ENCODE results near the gene RAF1.

RAF1 gene

GRCh38 chr3:12577379-12577778 is 86.5 kb downstream of the RAF1 start:
- in situ Hi-C loops (cut with HindIII; ENCODE audit: low pct_unique_long_range_greater_than_20kb, low sequenced_read_pairs), result no loop called here
- TF ChIP-seq JUND (IDR thresholded peaks at IDR 0.05; ENCODE audit: low read depth), result no peak
- no peak for DNase-seq (ENCODE audit: low read depth in 1 of 2, low spot score in 1 of 2)

GRCh38 chr3:12574661-12575060 is 89.3 kb downstream of the RAF1 start:
- no peak for DNase-seq (ENCODE audit: low read depth in 1 of 2, low spot score in 1 of 2)
- no peak for TF ChIP-seq JUND (IDR thresholded peaks at IDR 0.05; ENCODE audit: low read depth)
- in situ Hi-C loops (cut with HindIII; ENCODE audit: low pct_unique_long_range_greater_than_20kb, low sequenced_read_pairs), result no loop called here

DNA sequence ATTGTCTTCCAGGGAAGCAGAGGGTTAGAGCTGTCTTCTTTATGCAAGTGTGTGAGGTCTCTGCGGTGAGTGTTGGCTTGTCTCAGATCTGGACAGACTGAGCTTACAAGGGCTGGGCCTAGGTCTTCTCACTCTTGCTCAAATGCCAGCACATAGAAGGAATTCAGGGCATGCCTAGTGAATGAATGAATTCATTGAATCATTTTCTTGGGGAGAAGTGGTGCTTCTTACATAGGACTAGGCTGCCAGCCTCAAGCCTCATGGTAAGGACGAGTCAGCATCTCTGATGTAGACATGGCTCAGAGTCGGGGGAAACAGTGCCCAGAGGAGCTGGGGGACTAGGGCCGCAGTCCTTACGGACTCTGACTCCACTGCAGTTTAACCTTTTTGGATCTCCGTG is 89.8 kb downstream of the RAF1 start:
- DNase-seq (ENCODE audit: low read depth in 1 of 2, low spot score in 1 of 2), result no peak
- in situ Hi-C loops (cut with HindIII; ENCODE audit: low pct_unique_long_range_greater_than_20kb, low sequenced_read_pairs), result no loop called here
- TF ChIP-seq JUND (IDR thresholded peaks at IDR 0.05; ENCODE audit: low read depth), result no peak

DNA sequence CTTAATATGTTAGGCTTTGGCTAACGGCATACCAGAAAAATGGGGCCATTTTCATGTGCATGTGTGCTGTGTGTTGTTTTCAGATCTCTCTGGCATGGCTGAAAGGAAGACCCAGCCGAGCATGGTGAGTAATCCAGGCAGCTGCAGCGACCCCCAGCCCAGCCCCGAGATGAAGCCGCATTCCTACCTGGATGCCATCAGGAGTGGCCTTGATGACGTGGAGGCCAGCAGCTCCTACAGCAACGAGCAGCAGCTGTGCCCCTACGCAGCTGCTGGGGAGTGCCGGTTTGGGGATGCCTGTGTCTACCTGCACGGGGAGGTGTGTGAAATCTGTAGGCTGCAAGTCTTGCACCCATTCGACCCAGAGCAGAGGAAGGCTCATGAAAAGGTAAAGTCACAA is 91.9 kb downstream of the RAF1 start:
- DNase-seq (ENCODE audit: low read depth in 1 of 2, low spot score in 1 of 2), result no peak
- no peak for TF ChIP-seq JUND (IDR thresholded peaks at IDR 0.05; ENCODE audit: low read depth)
- in situ Hi-C loops (cut with HindIII; ENCODE audit: low pct_unique_long_range_greater_than_20kb, low sequenced_read_pairs), result no loop called here

GRCh38 chr3:12569836-12570235 is 94.1 kb downstream of the RAF1 start:
- TF ChIP-seq JUND (IDR thresholded peaks at IDR 0.05; ENCODE audit: low read depth), result no peak
- DNase-seq (ENCODE audit: low read depth in 1 of 2, low spot score in 1 of 2), result no peak
- in situ Hi-C loops (cut with HindIII; ENCODE audit: low pct_unique_long_range_greater_than_20kb, low sequenced_read_pairs), result no loop called here

DNA sequence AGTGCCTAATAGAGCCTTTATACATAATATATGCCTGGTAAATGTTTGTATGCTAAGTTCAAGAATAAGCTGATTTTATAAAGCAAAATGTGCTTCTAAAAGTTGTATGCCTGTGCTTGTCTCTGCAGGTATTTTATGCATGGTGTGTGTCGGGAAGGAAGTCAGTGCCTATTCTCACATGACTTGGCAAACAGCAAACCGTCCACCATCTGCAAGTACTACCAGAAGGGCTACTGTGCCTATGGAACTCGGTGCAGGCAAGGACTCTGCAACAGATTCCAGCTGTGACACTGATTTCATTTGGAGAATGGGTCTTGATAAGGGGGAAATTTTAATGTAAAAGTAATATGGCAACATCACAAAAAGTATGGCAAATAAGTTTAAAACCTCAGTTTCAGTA is 95.2 kb downstream of the RAF1 start:
- DNase-seq (ENCODE audit: low read depth in 1 of 2, low spot score in 1 of 2), result no peak
- in situ Hi-C loops (cut with HindIII; ENCODE audit: low pct_unique_long_range_greater_than_20kb, low sequenced_read_pairs), result no loop called here
- TF ChIP-seq JUND (IDR thresholded peaks at IDR 0.05; ENCODE audit: low read depth), result no peak

DNA sequence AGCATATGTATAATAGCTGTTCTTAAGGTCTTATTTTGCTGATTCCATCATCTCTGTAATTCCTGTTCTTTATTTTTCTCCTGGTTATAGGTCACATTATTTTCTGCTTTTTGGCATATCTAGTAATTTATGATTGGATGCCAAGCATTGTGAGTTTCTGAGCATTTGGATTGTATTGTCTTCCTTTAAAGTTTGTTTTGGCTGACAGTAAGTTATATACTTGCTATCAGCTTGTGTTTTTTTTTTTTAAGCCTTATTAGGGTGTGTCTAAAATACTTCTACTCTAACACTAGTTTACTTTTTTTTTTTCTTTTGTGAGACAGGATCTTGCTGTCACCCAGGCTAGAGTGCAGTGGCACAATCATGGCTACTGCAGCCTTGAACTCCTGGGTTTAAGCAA is 96.9 kb downstream of the RAF1 start:
- in situ Hi-C loops (cut with HindIII; ENCODE audit: low pct_unique_long_range_greater_than_20kb, low sequenced_read_pairs), result no loop called here
- no peak for DNase-seq (ENCODE audit: low read depth in 1 of 2, low spot score in 1 of 2)
- no peak for TF ChIP-seq JUND (IDR thresholded peaks at IDR 0.05; ENCODE audit: low read depth)

DNA sequence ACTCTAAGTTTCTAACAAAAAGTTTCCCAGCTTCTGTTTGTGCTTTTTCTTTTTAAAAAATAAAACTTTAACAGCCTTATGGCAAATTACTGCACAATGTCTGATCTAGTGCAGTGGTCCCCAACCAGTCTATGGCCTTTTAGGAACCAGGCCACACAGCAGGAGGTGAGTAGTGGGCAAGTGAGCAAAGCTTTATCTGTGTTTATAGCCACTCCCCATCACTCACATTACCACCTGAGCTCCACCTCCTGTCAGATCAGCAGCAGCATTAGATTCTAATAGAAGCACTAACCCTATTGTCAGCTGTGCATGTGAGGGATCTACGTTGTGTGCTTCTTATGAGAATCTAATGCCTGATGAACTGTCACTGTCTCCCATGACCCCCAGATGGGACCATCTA is 101.5 kb downstream of the RAF1 start:
- in situ Hi-C loops (cut with HindIII; ENCODE audit: low pct_unique_long_range_greater_than_20kb, low sequenced_read_pairs), result no loop called here
- no peak for DNase-seq (ENCODE audit: low read depth in 1 of 2, low spot score in 1 of 2)
- no peak for TF ChIP-seq JUND (IDR thresholded peaks at IDR 0.05; ENCODE audit: low read depth)

DNA sequence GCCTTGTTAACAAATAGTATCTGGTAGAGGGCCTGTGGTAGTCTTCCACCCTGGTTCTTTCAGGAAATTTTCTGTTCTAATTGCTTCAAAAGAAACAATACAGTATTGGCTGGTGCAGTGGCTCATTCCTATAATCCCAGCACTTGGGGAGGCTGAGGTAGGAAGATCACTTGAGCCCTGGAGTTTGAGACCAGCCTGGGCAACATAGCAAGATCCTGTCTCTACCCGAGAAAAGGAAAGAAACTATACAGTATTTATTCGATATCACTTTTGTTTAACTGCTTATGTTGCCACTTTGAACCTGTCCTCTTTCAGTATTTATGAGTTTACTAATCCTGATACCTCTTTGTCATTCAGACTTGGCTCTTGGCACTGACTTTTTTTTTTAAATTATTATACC is 102.5 kb downstream of the RAF1 start:
- DNase-seq (ENCODE audit: low read depth in 1 of 2, low spot score in 1 of 2), result no peak
- no peak for TF ChIP-seq JUND (IDR thresholded peaks at IDR 0.05; ENCODE audit: low read depth)
- in situ Hi-C loops (cut with HindIII; ENCODE audit: low pct_unique_long_range_greater_than_20kb, low sequenced_read_pairs), result no loop called here

DNA sequence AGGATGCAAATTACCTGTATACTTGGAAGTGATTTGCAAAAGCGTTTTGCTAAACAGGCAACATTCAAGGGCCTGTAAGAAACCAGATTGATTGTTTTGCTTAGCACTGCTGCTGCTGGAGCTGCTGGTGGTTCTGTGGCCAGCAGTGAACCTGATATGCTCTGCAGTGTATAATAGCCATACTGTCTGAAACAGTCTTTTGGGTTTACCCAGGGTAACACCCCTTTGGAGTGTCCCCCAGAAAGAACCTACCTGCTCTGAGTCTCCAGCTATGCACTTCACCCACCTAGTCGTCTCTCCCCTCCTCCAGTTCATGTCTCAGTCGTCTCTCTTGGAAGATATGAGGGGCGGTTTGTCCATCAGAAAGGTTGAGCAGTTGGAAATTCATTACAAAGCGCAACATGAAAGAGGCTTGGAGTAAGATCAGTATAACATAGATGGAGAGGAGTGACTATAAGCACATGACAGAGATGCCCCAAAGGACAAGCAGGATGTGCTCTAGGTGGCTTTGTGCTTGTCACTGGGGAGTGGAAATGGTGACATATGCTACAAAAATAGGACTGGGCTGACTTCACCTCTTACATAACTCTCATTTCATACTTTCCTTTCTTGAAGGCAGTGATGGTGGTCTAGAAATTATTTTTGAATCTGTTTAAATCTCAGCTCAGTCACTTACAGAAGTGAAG is 103.3 kb downstream of the RAF1 start:
- in situ Hi-C loops (cut with HindIII; ENCODE audit: low pct_unique_long_range_greater_than_20kb, low sequenced_read_pairs), result no loop called here
- no peak for DNase-seq (ENCODE audit: low read depth in 1 of 2, low spot score in 1 of 2)
- TF ChIP-seq JUND (IDR thresholded peaks at IDR 0.05; ENCODE audit: low read depth), result no peak

- no peak for DNase-seq (ENCODE audit: low read depth in 1 of 2, low spot score in 1 of 2)
- TF ChIP-seq JUND (IDR thresholded peaks at IDR 0.05; ENCODE audit: low read depth), result no peak
- in situ Hi-C loops (cut with HindIII; ENCODE audit: low pct_unique_long_range_greater_than_20kb, low sequenced_read_pairs), result no loop called here
Observed at GRCh38 chr3:12559520-12559919, 104.4 kb downstream of the RAF1 start.

DNA sequence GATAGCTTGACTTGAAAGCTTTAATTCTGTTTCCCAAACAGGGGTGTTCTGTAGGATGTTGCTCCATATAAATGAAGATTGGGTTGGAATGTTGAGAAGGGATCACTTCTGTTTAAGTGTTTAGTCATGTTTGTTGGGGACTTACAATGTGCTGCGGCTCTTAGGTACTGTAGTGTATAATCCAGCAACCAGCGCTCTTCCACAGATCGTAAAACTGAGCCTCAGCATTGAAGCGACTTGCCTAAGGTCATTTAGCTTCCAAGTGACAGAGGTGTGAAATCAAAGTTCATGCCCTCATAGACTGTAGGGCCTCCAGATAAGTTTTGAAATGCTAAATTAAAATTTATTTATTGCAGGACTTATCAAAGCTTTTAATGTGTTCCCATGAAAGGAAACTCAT is 105.2 kb downstream of the RAF1 start:
- in situ Hi-C loops (cut with HindIII; ENCODE audit: low pct_unique_long_range_greater_than_20kb, low sequenced_read_pairs), result no loop called here
- DNase-seq (ENCODE audit: low read depth in 1 of 2, low spot score in 1 of 2), result no peak
- TF ChIP-seq JUND (IDR thresholded peaks at IDR 0.05; ENCODE audit: low read depth), result no peak

- no peak for TF ChIP-seq JUND (IDR thresholded peaks at IDR 0.05; ENCODE audit: low read depth)
- no peak for DNase-seq (ENCODE audit: low read depth in 1 of 2, low spot score in 1 of 2)
- in situ Hi-C loops (cut with HindIII; ENCODE audit: low pct_unique_long_range_greater_than_20kb, low sequenced_read_pairs), result no loop called here
Observed at GRCh38 chr3:12557473-12558100, 106.3 kb downstream of the RAF1 start.
